Measurements from ENCODE around the gene ELOVL2. TPM values are rescaled to one million over a fixed set of nuclear protein-coding genes. Genes with fewer than 3 reads are reported as not detected.

Gene ELOVL2
- total and polyA plus RNA-seq, 10 of the 15 experiments (the other 5 are each of a cell fraction or from before 2014, with no cell fraction given): 0.01 to 0.03 TPM; not detected in 8

GRCh38 chr6:10993896-10994295, 50.2 kb downstream of the ELOVL2 start:
- no peak overlapping the region for H3K9ac ChIP-seq (ENCODE audit: control insufficient read depth, insufficient read depth, low read length)
- POLR2A ChIA-PET: no interaction called here
- H3K4me2 ChIP-seq (ENCODE audit: control insufficient read depth, insufficient read depth): no peak overlapping the region
- DNase-seq (ENCODE audit: low read depth, low spot score): no peak
- 59% methylated on average over 6 of the region's 8 CpGs for WGBS (ENCODE audit: insufficient coverage, insufficient replicate concordance, low lambda C conversion rate, missing lambda C conversion rate)
- ATAC-seq: no peak
- no TSS peak for BruUV-seq (replicated peaks)
- CTCF ChIA-PET: interaction anchor here (0.6 to 1.2 kb wide), 4 partner anchors 8 to 1645 kb away, joined by 3 to 4 read pairs (median 3); no protein-coding TSS in a partner anchor
- no peak overlapping the region for H3K4me3 ChIP-seq
- no peaks in the 10 kb centered on the region for H3K79me2 ChIP-seq (ENCODE audit: control insufficient read depth, insufficient read depth, low read length)
- H3K4me1 ChIP-seq (ENCODE audit: control insufficient read depth, insufficient read depth, low read length): no peaks in the 10 kb centered on the region
- intact Hi-C loops (cut with micrococcal nuclease; ENCODE audit: unreplicated experiment): loop anchor here (5.0 kb wide), 1 partner anchor 43 kb away; no protein-coding TSS in a partner anchor
- H3K27ac ChIP-seq (ENCODE audit: control insufficient read depth, insufficient read depth): no peak overlapping the region
- no peaks in the 10 kb centered on the region for H3K36me3 ChIP-seq (ENCODE audit: control insufficient read depth in 2 of 2, insufficient read depth in 2 of 2, low read length in 1 of 2)
- H4K20me1 ChIP-seq (ENCODE audit: control insufficient read depth, insufficient read depth): no peaks in the 10 kb centered on the region
- no peak overlapping the region for H2AFZ ChIP-seq (ENCODE audit: control insufficient read depth, low read depth, low read length)
- FAIRE-seq: no peak
- in situ Hi-C loops (cut with MboI): no loop called here
- RAD21 ChIA-PET (ENCODE audit: unreplicated experiment): no interaction called here
- no peaks in the 10 kb centered on the region for H3K27me3 ChIP-seq (replicated peaks in 1 of 2; ENCODE audit: control insufficient read depth in 2 of 2, insufficient read depth in 2 of 2, low read length in 1 of 2)
- SMC1A ChIA-PET (ENCODE audit: uncharacterized antibody, unreplicated experiment): interaction anchor here (0.7 kb wide), 3 partner anchors 29 to 61 kb away, joined by 3 read pairs; no protein-coding TSS in a partner anchor
- no peaks in the 10 kb centered on the region for H3K9me3 ChIP-seq (replicated peaks; ENCODE audit: control insufficient read depth, insufficient read depth, low read length)
- TF ChIP-seq POU2F2 (IDR thresholded peaks at IDR 0.05; ENCODE audit: borderline replicate concordance, low read depth, low read length) (no peak), KAT2A (conservative IDR thresholded peaks at IDR 0.05; ENCODE audit: control insufficient read depth, low read depth, low read length) (no peak), NFIC (IDR thresholded peaks at IDR 0.05; ENCODE audit: low read depth, low read length) (no peak), EGR1 (IDR thresholded peaks at IDR 0.05; ENCODE audit: borderline replicate concordance in 1 of 2, low read depth in 2 of 2, low read length in 2 of 2) (no peak), REST (IDR thresholded peaks at IDR 0.05; ENCODE audit: low read depth, low read length) (no peak)

Measured in GM12878 (cell line).